Hepatocyte (in vitro differentiated cells): ENCODE results near the gene RASAL2. TPM values are rescaled to one million over a fixed set of nuclear protein-coding genes. Genes with fewer than 3 reads are reported as not detected.

Source experiments
- DNase-seq: peaks from one replicate; pipeline ENCODE4 v3.0.0-alpha.2; 2016; ENCODE audit warnings: low spot score
- H2AFZ ChIP-seq: fragments of 200-600 bp; sonication (generic); 2 replicates; pipeline ENCODE4 v1.6.0; 2016; ENCODE audit warnings: antibody characterized with exemption, mild to moderate bottlenecking
- H3K27ac ChIP-seq: fragments of 200-600 bp; sonication (generic); 2 replicates; pipeline ENCODE4 v1.5.1; 2016; ENCODE audit warnings: mild to moderate bottlenecking
- H3K27me3 ChIP-seq: fragments of 200-600 bp; sonication (generic); 2 replicates; pipeline ENCODE4 v1.6.1; 2016
- H3K36me3 ChIP-seq: fragments of 200-600 bp; sonication (generic); replicated peaks from 2 replicates; pipeline ENCODE4 v1.5.1; 2016; ENCODE audit warnings: low read depth; ENCODE audit not compliant: insufficient read depth
- H3K4me1 ChIP-seq: fragments of 200-600 bp; sonication (generic); 2 replicates; pipeline ENCODE4 v1.5.1; 2016; ENCODE audit warnings: mild to moderate bottlenecking, moderate library complexity; ENCODE audit not compliant: insufficient read depth
- H3K4me2 ChIP-seq: fragments of 200-600 bp; sonication (generic); 2 replicates; pipeline ENCODE4 v1.6.0; 2016
- H3K4me3 ChIP-seq: fragments of 200-600 bp; sonication (generic); 2 replicates; pipeline ENCODE4 v1.5.1; 2016; ENCODE audit warnings: mild to moderate bottlenecking
- H3K79me2 ChIP-seq: fragments of 200-600 bp; sonication (generic); 2 replicates; pipeline ENCODE4 v1.6.0; 2017; ENCODE audit warnings: mild to moderate bottlenecking
- H3K9me2 ChIP-seq: fragments of 200-600 bp; sonication (generic); replicated peaks from 2 replicates; pipeline ENCODE4 v1.6.0; 2017; ENCODE audit warnings: mild to moderate bottlenecking; ENCODE audit not compliant: insufficient read depth
- H3K9me3 ChIP-seq: fragments of 200-600 bp; sonication (generic); 2 replicates; pipeline ENCODE4 v1.5.1; 2016; ENCODE audit warnings: low read depth, mild to moderate bottlenecking
- H4K20me1 ChIP-seq: fragments of 200-600 bp; sonication (generic); 2 replicates; pipeline ENCODE4 v1.6.0; 2016; ENCODE audit warnings: mild to moderate bottlenecking; ENCODE audit not compliant: insufficient read depth, poor library complexity, severe bottlenecking
- CTCF ChIP-seq: fragments of 200-600 bp; sonication (generic); IDR thresholded peaks from 2 replicates; pipeline ENCODE4 v1.5.1; 2016; ENCODE audit warnings: antibody characterized with exemption, mild to moderate bottlenecking; ENCODE audit not compliant: poor library complexity
- EZH2 ChIP-seq: fragments of 200-600 bp; sonication (generic); IDR thresholded peaks from 2 replicates; pipeline ENCODE4 v1.6.1; 2016; ENCODE audit warnings: antibody characterized with exemption, mild to moderate bottlenecking, borderline replicate concordance
- EZH2phosphoT487 ChIP-seq: fragments of 200-600 bp; sonication (generic); IDR thresholded peaks from one replicate; pipeline ENCODE4 v1.6.1; 2018; ENCODE audit warnings: antibody characterized with exemption, mild to moderate bottlenecking, low read depth, moderate library complexity; ENCODE audit not compliant: unreplicated experiment, severe bottlenecking
- WGBS: methylation state at CpG from one replicate; pipeline ENCODE4 v1.1.6; 2016; ENCODE audit warnings: low lambda C conversion rate; ENCODE audit errors: missing lambda C conversion rate; 5-methylcytosine and 5-hydroxymethylcytosine counted together
- polyA plus RNA-seq: library from polyadenylated mRNA; unstranded; fragments of >200 nt; fragmentation: Nextera tagmentation; extraction: Ambion mirVana; gene quantifications from 2 replicates; pipeline ENCODE4 v1.2.1, GENCODE V29; 2016
- total RNA-seq: library from RNA; depleted of rRNA; stranded (reverse); fragments of >200 nt; gene quantifications from 2 replicates; pipeline ENCODE4 v1.2.3, GENCODE V29; 2014

The RASAL2 gene
- total and polyA plus RNA-seq, 2 experiments from 2014 or later, result 8.7 to 24.0 TPM

GRCh38 chr1:178143730-178144690 is 50.1 kb downstream of the RASAL2 start:
- 85% methylated on average over 2 of the region's 2 CpGs for WGBS
- Histone ChIP-seq H3K4me1 (peaks cover 5% of the 10 kb centered on the region), H3K27me3 (no peaks in the 10 kb centered on the region), H3K4me3 (no peak overlapping the region), H4K20me1 (no peaks in the 10 kb centered on the region), H3K9me2 (no peaks in the 10 kb centered on the region), H3K36me3 (no peaks in the 10 kb centered on the region), H3K79me2 (peaks cover 56% of the 10 kb centered on the region), H2AFZ (no peak overlapping the region), H3K4me2 (no peak overlapping the region), H3K9me3 (no peaks in the 10 kb centered on the region), H3K27ac (no peak overlapping the region)
- TF ChIP-seq CTCF, result no peak
- no peak for TF ChIP-seq EZH2phosphoT487
- TF ChIP-seq EZH2, result no peak
- no peak for DNase-seq

- Histone ChIP-seq H2AFZ (no peak overlapping the region), H4K20me1 (no peaks in the 10 kb centered on the region), H3K4me1 (peaks cover 5% of the 10 kb centered on the region), H3K27ac (no peak overlapping the region), H3K79me2 (peaks cover 57% of the 10 kb centered on the region), H3K4me2 (no peak overlapping the region), H3K27me3 (no peaks in the 10 kb centered on the region), H3K36me3 (no peaks in the 10 kb centered on the region), H3K9me3 (no peaks in the 10 kb centered on the region), H3K4me3 (no peak overlapping the region), H3K9me2 (no peaks in the 10 kb centered on the region)
- no peak for DNase-seq
- 93% methylated on average over 1 of the region's 1 CpG for WGBS
- TF ChIP-seq EZH2, result no peak
- TF ChIP-seq CTCF, result no peak
- no peak for TF ChIP-seq EZH2phosphoT487
Measured at GRCh38 chr1:178145605-178146004, 51.7 kb downstream of the RASAL2 start.

GRCh38 chr1:178146436-178146835 is 52.5 kb downstream of the RASAL2 start:
- no peaks in the 10 kb centered on the region for H3K9me2 ChIP-seq
- H3K79me2 ChIP-seq, result peaks cover 61% of the 10 kb centered on the region
- H3K36me3 ChIP-seq, result no peaks in the 10 kb centered on the region
- H3K4me2 ChIP-seq, result no peak overlapping the region
- DNase-seq, result no peak
- no peak for TF ChIP-seq EZH2phosphoT487
- TF ChIP-seq CTCF, result no peak
- no peak for TF ChIP-seq EZH2
- no peak overlapping the region for H2AFZ ChIP-seq
- 89% methylated on average over 2 of the region's 2 CpGs for WGBS
- H4K20me1 ChIP-seq, result no peaks in the 10 kb centered on the region
- no peak overlapping the region for H3K27ac ChIP-seq
- no peak overlapping the region for H3K4me3 ChIP-seq
- no peaks in the 10 kb centered on the region for H3K27me3 ChIP-seq
- no peaks in the 10 kb centered on the region for H3K9me3 ChIP-seq
- peaks cover 5% of the 10 kb centered on the region for H3K4me1 ChIP-seq
